HG03108 (cell line): ENCODE data around the gene FARSB.

ENCODE experiments used
- ATAC-seq: cut with Tn5 transposase; IDR thresholded peaks from one replicate; pipeline ENCODE4 v1.9.1; 2021; ENCODE audit warnings: moderate library complexity; ENCODE audit not compliant: unreplicated experiment

The FARSB gene

DNA sequence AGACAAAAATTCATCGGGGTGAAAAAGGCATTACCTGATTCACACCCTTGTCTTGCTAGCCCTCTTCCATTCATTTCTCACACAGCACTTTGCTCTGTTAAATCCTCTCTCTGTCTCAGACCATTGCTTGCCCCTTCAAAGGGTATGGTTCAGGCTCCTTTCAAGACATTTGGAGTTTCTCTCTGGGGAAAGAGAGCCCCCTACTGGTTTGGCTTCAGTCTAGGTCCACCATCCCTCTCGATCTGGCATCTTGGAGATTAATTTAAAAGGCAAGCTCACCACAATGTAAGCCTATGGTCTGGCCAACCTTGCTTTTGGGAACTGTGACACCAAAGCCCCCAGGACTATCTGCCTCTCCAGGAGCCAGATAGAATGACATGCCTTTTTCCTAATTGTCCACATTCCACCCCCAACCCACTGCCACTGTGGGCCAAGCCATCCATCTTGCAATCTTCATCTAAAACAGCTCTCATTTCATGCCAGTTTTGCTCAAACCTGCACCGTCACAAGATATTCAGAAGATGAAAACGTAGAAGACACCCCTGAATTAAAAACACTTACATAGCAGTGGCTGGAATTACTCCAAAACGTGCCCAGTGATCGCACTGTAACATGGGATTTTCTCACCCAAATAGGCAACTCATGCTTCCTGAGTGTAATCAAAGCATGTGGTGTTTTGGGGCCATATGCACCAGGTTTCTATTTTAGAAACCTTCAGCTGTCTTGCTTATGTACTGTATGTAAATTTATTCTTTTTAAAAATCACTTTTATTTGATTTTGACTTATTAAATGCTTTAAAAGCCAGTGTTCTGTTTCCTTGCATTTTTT is 93.9 kb downstream of the FARSB start:
- ATAC-seq: peak; percentile 69

DNA sequence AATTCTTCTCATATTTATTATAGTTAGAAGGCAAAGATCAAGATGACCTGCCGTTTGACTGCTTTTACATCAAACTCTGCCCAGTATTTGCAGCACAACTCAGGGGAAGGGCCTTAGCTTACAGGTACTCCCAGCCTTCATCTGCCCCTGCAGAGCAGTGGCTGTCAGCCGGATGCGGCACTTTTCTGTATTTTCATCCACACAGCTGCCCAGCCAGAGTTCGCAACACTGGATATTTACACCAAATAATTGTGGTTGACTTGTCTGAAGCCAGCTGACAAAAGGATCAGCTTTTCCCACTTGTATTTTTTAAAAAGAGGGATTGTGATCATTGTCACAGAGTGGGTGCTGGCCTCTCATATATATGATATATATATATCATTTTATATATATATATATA is 94.7 kb downstream of the FARSB start:
- no peak for ATAC-seq

- ATAC-seq: no peak
Measured at GRCh38 chr2:222554517-222554916, 101.4 kb downstream of the FARSB start.

- no peak for ATAC-seq
Measured at GRCh38 chr2:222548992-222549391, 106.9 kb downstream of the FARSB start.

- no peak for ATAC-seq
Measured at GRCh38 chr2:222547083-222547482, 108.8 kb downstream of the FARSB start.

DNA sequence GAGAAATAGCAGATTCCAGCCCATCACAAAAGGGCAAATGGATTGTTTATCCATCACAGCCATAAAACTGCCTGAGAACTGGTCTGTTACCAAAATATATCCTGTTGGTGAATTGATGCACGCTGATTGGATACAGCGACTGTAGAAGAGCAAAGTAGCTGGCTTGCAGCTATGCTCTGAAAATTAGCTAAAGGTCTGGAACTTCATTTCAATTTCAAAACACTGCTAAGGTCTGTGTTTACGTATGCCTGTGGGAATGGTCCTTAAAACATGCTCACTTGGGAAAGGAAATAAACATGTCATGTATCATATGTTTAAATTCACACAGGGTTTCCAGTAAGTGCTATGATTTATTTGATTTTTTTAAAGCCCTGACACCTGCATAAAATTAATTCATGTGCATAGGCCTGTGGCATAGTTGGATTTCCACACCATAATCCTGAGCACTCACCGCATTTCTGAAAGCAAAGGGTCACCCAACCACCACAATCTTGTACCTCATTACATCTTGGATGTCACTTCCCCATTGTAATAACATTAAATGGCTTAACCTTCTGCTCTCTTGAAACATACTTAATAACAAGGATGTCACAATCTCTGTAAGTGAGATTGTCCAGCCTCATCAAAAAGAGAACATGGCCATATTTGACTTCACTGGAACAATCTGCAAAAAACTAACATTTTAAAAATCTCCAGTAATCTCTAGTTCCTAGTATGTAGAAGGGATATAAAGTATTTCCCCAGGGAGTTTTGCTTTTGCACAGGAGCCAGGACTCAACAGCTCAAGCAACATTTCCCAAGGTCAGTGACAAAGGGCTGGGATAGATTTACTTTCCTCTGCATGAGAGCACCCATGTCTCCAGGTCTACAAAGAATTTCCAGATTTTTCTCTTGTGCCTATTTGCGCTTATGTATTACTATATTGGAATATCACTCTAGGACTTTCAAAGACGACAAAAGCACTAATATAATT is 109.8 kb downstream of the FARSB start:
- no peak for ATAC-seq

- no peak for ATAC-seq
Measured at GRCh38 chr2:222544661-222545060, 111.2 kb downstream of the FARSB start.

DNA sequence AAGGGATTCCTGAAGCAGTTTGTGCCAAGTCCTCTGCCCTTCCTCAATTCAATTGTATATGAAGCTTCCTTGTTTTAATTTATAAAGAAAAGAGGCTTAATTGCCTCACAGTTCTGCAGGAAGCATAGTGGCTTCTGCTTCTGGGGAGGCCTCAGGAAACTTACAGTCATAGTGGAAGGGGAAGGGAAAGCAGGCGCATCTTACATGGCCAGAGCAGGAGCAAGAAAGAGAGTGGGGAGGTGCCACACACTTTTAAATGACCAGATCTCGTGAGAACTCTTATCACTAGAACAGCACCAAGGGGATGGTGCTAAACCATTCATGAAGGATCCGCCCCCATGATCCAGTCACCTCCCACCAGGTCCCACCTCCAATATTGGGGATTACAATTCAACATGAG is 117.4 kb downstream of the FARSB start:
- ATAC-seq: no peak

- ATAC-seq: no peak
Measured at GRCh38 chr2:222535477-222535876, 120.4 kb downstream of the FARSB start.

DNA sequence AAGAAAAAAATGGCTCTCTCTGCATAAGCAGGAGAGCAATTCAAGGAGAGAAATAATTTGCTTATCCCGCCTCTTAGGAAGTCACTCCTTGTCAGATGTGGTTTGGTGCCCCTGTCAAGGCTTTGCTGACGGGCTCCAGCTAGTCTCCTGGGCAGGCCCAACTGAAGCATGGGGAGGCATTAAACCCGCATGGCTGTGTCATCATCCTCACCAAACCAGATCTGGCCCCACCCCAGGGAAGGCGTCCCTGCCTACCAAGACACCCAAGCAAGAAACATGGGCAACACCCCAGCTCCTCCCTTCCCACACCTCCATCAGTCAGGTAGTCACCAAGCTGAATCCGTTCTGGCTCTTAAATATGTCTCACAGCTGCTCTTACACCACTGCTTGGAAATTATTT is 123.6 kb downstream of the FARSB start:
- no peak for ATAC-seq

DNA sequence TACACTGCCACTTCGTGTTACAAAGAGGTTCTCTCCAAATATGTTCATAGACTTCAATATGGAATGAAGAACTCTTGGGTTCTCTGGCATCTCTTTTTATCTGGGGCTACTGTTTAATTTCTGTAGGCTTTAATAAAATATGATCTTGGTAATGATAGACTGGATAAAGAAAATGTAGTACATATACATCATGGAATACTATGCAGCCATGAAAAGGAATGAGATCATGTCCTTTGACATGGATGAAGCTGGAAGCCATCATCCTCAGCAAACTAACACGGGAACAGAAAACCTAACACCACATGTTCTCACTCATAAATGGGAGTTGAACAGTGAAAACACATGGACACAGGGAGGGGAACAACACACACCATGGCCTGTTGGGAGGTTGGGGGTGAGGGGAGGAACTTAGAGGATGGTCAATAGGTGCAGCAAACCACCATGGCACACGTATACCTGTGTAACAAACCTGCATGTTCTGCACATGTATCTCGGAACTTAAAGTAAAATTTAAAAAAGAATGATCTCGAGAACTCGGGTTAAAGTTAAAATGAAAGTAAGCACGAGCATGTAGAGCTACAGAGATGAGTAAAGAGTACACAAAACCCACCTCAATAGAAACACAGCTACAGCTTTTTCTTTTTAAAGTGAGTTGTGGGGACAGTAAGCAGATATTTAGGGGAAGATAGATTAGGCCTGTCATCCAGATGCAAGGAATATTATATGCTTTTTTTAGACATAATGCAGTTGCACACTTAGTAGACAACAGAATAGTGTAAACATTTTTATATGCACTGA is 129.2 kb downstream of the FARSB start:
- no peak for ATAC-seq

DNA sequence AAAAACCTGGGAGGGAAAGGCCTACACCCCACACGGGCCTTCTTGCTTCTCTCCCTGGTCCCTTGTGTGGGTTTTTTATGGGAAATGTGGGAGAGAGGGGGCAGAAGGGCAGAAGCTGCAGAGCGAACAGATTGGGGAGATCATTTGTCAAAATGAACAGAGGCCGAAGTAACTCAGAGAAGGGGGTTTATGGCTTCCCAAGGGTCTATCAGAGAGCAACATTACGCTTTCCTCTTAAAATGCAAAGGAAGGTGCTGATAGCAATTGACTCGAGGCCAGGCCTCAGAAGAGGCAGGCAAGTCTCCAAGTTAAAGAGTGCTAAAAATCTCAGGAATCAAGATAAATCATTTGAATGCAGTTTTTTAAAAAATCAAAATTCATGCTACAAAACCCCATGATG is 130.1 kb downstream of the FARSB start:
- no peak for ATAC-seq

GRCh38 chr2:222523783-222524544 is 131.9 kb downstream of the FARSB start:
- ATAC-seq: peak; percentile 49

GRCh38 chr2:222522082-222522481 is 133.8 kb downstream of the FARSB start:
- ATAC-seq: no peak

DNA sequence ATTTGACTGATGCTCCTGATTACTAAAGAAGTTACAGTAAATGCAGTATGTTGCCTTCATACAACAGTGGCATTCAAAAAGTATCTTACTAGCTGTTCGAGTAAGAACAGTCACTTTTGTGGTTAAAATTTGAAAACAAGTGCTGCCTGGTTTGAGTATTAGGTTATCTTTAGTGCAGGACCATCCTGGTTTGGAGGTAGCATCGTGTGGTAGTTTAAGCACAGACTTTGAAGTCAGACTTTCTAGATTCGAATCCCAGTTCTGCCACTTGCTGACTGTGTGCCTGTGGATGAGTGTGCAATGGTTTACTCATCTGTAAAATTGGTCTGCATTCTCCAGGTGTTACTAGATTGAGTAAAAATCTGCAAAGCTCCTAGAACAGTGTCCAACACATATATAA is 134.8 kb downstream of the FARSB start:
- ATAC-seq: peak; percentile 69
